Inflammatory macrophage (primary cell): ENCODE results near the gene MED17.
A peak's percentile ranks its signal among the peaks of the same experiment; 100 is the strongest.
"Not testable (repeated sequence)": the region's sequence is repeated elsewhere in the genome, so short reads cannot be mapped to it uniquely, and the experiment has no call there.

Source experiments
- DNase-seq, 2 donors: peaks; one replicate each; pipeline ENCODE4 v3.0.0-alpha.2; 2020 to 2022

MED17 gene

DNA sequence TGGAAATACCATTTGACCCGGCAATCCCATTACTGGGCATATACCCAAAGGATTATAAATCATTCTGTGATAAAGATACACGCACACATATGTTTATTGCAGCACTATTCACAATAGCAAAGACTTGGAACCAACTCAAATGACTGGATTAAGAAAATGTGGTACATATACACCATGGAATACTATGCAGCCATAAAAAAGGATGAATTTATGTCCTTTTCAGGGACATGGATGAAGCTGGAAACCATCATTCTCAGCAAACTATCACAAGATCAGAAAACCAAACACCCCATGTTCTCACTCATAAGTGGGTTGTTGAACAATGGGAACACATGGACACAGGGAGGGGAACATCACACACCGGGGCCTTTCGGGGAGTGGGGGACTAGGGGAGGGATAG lies 25.0 kb upstream of the MED17 start:
- not testable (repeated sequence) for DNase-seq

DNA sequence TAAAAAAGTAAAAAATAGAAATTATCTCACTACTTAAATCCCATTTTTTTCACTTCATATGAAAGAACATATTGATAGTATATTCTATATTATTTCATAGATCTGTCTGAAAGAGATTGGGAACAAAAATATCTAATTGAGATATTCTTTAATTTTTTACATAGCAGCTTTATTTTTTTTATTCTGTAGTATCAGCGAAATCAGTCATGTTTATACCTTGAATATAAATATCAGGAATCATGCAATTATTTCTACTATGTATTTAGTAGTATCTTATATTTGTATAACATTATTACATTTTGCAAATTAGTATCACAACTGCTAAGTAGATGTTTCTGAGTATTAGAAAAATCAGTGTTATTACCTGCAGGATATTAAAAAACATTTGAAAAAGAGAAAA lies 22.2 kb upstream of the MED17 start:
- no peak for DNase-seq

DNA sequence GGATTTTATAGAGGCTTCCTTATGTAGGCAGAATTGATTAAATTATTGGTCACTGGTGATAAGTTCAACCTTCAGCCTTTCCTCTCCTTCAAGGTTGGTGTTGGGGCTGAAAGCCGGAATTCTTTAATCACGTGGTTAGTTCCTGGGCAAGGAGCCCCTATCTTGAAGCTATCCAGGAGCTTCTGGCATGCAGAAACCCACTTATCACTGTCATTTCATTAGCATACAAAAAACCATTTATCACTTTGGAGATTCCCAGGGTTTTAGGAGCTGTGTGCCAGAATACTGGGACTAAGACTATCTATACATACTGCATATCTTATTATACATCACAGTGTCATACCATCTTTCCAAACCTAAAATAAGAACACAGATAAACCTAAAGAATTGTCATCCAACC lies 18.5 kb upstream of the MED17 start:
- DNase-seq, result no peak

DNA sequence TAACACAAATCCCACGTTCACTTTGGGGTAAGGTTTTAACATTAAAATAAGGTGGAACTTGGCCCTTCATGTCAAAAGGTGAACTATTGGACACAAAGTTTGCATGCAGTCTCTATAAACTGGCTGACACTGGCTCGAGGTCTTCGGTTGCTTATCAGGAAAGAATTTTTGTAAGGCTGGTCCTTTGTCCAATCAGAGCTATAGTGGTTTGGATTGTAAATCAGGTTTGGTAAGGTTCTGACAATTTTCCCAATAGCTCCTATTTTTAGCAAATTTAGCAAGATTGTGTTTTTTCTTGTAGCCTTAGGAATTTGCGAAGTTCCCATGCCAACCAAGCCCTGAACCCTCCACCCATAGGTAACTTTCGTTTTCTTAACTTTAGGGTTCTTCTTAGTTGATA lies 17.6 kb upstream of the MED17 start:
- DNase-seq, result no peak

DNA sequence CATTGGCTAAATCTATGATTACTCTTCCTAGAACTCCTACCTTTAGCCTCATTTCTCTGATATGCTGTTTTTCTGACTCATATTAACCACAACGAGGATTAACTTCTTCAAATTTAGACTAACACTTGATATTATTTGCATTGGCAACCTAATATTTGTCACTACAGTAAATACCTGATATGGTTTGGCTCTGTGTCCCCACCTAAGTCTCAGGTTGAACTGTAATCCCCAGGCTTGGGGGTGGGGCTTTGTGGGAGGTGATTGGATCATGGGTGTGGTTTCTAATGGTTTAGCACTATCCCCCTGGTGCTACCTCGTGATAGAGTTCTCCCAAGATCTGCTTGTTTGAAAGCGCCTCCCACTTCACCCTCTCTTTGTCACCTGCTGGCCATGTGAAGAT lies 17.1 kb upstream of the MED17 start:
- no peak for DNase-seq

DNA sequence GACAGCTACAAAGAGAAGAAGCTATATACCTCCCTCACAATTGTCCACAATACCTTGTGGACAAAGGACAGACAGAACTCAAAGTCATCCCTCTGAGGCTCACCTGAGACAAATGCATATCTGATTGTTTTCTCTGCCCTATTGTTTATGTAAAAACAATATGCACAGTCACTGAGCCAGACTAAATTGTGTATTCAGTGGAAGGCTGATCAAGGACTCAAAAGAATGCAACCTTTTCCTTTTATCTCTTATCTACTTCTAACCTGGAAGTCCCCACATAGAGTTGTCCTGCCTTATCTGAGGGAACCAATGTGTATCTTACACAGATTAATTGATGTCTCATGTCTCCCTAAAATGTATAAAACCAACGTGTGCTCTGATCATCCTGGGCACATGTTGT lies 13.9 kb upstream of the MED17 start:
- DNase-seq, result no peak

DNA sequence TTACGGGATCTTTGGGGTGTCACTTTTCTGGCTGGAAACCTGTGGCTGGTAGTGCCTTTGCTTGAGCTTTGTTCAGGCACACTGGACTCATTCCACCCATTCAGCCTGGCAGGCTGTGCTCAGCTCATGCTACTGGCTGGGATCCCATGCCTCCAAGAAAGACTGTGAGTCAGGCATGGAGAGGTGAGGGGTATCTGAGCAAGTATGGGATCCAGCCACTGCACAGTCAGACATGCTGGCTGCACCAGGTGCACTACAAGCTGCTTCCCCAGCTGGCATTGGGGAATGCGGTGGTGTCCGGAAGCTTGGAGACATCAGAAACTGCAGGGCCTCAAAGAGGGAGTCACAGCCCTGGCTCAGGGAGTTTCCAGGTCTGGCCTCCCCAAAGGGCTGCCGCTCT lies 12.0 kb upstream of the MED17 start:
- no peak for DNase-seq

DNA sequence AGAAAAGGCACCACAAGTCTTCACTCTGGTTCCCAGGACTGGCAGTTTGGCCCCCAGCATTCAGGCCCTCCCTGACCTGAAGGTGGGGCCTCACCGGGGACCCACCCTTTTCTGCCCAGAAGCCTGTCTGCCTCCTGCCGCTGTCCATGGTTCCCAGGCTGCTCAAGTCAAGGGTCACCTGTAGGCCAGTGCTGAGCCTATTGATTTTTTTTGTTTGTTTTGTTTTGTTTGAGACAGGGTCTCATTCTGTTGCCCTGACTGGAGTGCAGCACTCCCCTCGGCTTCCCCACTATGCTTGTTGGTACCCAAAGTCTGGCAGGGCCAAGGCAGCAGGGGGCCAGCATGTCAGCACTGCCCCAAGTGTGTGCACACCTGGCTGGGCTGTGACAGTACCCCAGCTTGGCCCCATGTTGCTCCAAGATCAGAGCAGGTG lies 11.0 kb upstream of the MED17 start:
- no peak for DNase-seq

DNA sequence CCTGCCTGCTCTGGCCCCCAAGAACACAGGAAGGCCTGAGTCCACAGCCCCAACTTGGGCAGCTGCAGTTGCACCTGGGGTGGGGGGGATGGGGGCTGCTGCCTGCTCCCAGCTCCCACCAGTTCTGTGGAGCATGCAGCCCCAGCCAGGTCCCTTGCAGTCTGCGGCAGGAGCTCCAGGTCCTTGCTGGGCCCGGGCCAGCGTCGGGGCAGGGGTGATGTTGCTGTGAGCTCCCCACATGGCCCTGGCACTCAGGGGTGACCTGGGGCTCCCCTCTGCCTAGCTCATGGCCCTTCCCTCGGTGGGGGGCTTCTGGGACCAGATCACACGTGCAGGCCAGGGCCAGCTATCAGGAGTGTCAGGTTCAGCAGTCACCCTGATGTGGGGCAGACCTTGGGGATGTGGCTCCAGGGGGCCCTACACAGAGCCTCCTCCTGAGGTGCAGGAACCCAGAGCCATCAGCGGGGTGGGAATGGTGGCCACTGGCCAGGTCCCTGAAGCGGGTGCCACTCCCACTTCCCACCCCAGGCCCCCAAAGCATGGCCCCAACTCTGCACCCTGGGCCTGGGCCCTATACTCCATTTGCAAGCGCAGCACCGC lies 10.4 kb upstream of the MED17 start:
- DNase-seq, result no peak

DNA sequence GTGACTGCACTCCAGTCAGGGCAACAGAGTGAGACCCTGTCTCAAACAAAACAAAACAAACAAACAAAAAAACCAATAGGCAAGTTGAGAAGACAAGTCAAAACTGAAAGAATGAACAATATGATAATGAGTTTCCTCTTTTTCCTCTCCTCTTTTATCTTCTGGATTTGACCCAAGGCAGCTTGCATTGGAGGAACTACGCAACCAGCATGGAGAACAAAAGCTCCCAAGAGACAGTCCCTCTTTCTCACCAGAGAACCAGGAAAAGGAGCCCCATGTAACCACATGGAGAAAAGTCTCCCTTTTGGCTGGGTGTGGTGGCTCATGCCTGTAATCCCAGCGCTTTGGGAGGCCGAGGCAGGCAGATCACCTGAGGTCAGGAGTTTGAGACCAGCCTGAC lies 9.5 kb upstream of the MED17 start:
- peak; percentile 32 to 37 for DNase-seq

DNA sequence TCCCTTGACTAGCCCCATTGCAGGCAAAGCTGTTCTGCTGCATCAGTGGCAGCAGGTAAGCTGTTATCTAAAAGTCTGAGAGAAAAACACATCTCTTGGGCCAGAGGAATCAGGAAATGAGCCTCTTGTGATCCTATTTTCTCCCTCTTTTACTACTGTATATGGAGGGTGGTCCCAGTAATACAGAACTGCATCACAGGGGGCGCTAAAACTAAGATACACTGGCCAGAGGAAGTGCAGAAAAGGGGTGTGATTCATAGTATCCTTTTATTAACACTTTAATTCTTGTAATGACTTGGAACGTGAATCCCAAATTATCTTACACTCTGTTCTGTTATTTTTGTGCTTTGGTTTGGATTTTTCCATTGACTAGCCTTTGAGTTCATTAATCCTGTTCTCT lies 8.8 kb upstream of the MED17 start:
- DNase-seq, result peak; percentile 7 to 14

DNA sequence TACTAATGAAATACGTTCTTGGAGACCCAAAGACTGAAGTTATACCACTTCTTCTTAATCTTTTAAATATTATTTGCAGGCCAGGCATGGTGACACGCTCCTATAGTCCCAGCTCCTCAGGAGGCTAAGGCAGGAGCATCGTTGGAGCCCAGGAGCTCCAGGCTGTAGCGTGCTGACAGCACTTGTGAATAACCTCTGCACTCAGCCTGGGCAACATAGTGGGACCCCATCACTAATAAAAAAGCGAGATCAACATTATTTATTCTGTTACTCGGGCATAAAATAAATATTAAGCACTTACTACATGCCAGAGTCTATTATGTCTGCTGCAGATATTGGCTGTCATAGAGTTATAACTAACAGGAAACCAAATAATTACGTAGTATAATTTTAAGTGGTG lies 720 bp upstream of the MED17 start:
- DNase-seq, result no peak

DNA sequence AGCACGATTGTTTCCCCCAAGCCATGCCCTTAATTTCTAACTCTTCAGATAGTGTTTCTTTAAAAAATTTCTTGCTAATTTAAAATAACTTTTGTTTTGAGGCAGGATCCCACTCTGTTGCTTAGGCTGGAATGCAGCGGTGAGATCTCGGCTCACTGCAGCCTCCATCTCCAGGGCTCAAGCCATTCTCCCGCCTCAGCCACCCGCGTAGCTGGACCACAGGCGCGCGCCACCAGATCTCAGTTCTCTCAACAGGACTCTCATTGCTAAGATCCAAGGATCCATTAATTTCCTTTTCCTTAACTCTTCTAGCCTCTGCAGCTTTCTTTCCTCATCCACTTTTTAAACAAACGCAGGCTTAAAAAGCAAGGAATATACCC lies 327 bp upstream of the MED17 start:
- no peak for DNase-seq

DNA sequence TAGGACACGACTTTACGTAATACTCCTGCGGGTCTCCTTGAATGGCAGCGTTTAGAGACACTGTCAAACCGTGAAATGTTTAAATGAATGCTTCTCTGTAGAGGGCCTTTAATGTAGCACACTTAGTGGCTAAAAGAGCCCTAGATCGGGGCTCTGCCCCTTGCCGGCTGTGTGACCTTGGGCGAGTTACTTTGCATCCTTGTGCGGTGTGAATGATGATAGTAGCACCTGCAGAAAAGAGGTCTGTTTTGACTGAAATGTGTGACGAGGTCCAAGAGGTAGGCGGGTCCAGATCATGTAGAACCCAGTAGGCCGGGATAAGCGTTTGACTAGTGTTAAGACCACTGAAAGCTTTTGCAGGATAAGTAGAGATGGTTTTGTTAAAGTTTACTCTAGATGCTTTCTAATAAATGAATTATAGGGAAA lies 866 bp downstream of the MED17 start:
- DNase-seq, result no peak

DNA sequence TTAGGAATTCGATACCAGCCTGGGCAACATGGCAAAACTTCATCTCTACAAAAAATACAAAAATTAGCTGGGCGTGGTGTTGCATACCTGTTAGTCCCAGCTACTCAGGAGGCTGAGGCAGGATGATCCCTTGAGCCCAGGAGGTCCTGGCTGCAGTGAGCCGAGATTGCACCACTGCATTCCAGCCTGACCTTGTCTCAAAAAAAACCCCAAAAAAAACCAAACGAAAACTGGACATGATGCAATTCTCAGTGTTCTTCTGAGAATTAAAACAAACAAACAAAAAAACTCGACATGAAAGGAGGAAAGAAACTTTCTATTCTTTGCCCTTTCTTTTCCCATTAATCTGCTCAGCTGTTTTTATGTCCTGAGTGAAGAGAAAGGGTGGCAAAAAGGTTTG lies 7.4 kb downstream of the MED17 start:
- DNase-seq, result no peak

DNA sequence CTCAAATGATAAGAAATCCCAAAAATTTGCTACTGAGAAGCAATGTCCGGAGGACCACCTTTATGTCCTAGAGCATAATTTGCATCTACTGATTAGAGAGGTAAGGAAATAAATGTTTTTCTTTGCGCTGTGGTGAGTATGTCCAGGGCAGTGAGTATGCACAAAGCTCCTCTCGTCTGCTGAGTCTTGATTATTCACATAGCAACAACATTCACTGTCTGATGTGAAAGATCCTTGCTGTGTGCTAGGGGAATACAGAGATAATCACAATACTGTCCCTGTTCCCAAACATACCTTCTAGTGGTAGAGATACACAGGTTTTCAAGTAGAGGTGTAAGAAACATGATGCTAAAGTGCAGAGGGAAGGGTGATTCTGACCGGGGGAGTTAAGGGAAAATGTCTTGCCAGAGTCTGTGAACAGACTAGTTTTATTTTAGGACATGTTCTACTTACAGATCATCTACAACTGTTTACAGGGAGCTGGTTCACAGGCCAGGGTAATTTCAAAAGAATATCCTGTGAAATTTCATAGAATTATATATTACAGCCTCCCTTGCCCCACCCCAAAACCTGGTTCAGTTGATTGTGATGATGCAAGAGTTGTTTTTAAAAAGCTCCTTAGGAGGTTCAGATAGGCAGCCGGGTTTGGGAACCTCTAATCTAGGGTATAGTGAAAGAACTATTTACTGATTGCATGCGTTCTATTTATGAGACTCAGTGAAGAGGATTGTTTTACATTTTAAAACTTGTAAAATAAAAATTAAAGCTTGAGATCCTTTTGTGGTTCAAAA lies 12.6 kb downstream of the MED17 start:
- DNase-seq, result no peak

DNA sequence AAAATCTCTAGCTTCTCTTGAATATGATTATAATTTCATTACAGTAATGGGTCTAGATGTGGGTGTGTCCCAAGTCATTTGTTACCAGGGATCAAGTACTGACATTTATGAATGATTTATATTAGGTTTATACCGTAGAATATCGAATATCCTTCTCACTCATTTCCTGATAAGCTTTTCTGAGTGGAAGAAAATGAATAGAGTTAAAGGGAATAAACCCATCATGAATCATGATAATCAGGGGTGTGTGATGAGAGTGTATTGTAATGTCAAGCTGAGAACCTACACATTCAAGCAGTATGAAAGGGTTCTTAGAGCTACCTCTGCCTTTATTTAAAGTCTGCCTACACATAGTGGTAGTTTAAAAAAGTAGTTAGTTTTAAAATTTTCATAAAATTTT lies 17.3 kb downstream of the MED17 start:
- no peak for DNase-seq

DNA sequence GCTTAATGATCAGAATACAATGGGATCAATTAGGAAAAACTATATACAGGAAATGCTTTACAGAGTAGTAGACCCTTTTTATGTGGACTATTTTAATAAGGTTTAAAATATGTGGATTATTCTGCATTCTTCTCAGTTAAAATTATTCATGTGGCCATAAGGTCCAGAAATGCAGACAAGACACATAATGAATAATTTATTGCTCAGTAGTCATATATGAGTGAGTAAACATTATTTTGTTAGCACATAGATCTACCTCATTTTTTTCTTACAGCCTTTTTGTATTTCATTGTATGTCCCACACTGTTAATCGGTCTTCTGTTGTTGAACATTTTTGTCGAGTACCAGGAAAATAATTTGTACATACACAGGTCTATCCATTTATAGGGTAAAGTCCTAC lies 20.8 kb downstream of the MED17 start:
- no peak for DNase-seq

DNA sequence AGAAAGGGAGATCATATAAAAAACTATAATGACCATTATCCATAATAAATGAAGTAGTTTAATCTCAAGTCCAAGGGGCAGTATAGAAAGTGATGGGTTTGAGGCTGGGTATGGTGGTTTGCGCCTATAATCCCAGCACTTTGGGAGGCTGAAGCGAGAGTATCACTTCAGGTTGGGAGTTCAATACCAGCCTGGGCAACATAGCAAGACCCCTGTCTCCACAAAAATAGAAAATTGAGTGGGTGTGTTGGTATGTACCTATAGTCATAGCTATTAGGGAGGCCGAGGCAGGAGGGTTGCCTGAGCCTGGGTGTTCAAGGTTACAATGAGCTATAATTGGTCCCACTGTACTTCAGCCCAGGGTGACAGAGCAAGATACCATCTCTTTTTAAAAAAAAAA lies 23.9 kb downstream of the MED17 start:
- DNase-seq, result no peak

DNA sequence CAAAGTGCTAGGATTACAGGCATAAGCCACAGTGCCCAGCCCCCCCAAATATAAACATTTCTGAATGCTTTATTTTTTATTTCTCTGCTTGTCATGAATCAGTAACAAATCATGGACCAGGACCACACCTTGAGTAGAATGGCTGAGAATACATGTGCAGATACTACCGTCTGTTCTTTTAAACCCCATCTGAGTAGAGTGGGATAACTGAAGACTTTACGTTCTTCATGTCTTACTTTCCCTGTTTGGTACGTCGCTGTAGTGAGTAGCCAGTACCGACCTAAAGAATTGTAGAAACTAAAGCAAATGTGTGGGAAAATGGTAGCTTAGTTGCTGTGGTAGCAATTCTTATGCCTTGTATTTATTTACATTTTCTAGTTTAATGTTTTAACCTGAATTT lies 29.9 kb downstream of the MED17 start:
- no peak for DNase-seq

DNA sequence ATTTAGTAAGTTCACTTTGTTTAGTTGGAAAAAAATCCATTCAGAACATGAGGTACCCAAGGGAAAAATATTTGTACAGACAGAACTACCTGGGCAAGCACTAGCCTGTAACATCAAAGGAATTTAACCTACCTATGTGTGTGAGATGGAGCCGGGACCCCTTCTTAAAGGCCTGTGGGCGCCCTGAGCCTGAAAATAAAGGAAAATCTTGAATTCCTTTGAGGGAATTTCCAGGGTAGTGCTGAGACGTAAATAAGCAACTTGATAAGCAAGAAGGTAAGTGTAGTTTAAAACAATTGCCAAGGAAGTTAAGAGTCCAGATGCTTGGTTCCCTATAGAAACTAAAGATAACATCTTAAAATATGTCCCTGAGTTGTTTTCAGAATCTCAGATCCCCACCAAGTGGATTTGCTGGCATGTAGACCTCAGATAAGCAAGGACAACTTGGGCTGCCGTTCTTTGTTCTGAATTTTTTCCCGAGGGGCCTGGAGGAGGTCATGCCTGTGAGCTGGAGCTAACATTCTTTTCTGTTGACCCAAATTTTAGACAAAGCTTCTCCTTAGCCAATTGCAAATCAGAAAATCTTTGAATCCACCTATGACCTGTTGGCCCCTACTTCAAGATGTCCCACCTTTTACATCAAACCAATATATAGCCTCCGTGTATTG lies 31.0 kb downstream of the MED17 start:
- DNase-seq, result no peak

DNA sequence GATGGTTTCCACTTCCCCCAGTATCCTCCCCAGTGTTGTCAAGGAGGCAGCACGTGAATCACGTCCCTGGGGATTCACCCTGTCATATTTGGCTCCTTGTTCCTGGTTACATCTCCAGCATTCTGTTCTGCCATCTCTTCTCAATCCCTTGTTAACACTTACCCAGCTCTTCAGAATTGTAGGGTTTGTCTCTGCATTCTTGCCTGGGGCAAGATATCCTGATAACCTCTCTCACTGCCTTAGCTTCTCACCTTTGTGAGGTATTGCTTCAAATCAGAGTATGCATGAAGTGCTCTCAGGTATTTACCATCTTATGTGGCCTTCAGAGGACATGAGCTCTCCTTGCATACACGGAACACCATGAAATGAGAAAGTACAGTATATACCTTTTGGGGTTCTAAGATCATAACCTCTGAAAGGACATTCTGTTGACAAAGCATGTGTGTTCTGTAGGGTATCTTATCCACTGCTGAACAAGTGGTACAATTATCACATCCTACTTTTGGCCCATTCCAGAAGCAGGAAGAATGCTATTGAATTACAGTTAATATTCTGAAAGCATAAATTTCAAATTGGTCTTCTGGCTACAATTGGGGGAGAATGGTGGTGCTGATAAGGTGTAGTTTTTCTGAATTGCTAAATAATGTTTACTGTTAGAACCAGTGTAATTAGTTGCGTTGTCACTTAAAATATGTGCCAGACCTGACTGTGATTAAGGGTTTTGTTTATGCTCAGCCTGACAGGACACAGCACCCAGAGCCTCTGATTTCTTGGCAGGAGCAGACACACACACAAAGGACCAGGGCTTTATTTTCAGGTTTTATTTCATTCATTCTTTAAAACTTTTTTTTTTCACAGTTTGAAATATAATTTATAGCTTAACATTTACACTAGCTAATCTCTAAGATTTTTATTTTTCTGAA lies 33.6 kb downstream of the MED17 start:
- no peak for DNase-seq
